ENCODE data around the gene IFNB1.

DNA sequence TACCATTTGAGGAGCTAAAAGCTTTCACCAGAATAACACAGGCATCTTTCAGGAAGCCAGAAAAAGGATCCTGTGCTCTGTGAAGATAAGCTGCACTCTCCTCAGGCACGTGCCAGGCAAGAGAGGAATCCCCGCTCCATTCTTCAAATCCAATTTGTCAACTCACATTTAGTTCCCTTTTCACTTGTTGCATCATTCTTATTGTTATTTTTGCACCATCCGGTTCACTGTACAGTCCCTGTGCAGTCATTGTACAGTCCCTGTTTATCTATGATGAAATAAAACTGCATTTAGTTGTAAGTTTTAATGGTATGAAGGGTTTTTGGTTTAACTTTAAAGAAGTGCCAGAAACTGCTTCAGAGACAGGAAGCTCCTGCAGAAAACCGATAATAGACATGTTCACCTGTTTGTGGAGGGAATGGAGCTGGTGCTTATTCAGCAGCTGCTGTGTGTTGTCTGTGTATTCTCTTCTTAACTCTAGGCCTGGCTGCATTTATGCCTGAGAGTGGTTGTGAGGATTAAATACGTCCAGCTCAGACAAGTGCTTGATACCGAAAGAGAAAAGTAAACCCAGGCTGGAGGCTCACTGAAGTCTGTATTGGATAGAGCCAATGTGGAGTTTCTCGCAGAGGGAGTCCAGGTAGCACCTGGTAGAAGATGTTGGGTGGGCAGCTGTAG lies 41.5 kb upstream of the IFNB1 start:
- TF ChIP-seq, protein P1, sequence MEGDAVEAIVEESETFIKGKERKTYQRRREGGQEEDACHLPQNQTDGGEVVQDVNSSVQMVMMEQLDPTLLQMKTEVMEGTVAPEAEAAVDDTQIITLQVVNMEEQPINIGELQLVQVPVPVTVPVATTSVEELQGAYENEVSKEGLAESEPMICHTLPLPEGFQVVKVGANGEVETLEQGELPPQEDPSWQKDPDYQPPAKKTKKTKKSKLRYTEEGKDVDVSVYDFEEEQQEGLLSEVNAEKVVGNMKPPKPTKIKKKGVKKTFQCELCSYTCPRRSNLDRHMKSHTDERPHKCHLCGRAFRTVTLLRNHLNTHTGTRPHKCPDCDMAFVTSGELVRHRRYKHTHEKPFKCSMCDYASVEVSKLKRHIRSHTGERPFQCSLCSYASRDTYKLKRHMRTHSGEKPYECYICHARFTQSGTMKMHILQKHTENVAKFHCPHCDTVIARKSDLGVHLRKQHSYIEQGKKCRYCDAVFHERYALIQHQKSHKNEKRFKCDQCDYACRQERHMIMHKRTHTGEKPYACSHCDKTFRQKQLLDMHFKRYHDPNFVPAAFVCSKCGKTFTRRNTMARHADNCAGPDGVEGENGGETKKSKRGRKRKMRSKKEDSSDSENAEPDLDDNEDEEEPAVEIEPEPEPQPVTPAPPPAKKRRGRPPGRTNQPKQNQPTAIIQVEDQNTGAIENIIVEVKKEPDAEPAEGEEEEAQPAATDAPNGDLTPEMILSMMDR (conservative IDR thresholded peaks at IDR 0.05 in 1 of 2, IDR thresholded peaks at IDR 0.05 in 1 of 2; ENCODE audit: low read depth in 1 of 2, low read length in 2 of 2) = no peak
- TF ChIP-seq EZH2 (IDR thresholded peaks at IDR 0.05; ENCODE audit: low read length, missing control alignments) = no peak

Measured in fibroblast of lung (primary cell).